Measurements from ENCODE around the gene ZSCAN18. TPM values are rescaled to one million over a fixed set of nuclear protein-coding genes. Genes with fewer than 3 reads are reported as not detected.

ZSCAN18 gene
- total RNA-seq, 1 donor from 2014 or later: 34.8 TPM

DNA sequence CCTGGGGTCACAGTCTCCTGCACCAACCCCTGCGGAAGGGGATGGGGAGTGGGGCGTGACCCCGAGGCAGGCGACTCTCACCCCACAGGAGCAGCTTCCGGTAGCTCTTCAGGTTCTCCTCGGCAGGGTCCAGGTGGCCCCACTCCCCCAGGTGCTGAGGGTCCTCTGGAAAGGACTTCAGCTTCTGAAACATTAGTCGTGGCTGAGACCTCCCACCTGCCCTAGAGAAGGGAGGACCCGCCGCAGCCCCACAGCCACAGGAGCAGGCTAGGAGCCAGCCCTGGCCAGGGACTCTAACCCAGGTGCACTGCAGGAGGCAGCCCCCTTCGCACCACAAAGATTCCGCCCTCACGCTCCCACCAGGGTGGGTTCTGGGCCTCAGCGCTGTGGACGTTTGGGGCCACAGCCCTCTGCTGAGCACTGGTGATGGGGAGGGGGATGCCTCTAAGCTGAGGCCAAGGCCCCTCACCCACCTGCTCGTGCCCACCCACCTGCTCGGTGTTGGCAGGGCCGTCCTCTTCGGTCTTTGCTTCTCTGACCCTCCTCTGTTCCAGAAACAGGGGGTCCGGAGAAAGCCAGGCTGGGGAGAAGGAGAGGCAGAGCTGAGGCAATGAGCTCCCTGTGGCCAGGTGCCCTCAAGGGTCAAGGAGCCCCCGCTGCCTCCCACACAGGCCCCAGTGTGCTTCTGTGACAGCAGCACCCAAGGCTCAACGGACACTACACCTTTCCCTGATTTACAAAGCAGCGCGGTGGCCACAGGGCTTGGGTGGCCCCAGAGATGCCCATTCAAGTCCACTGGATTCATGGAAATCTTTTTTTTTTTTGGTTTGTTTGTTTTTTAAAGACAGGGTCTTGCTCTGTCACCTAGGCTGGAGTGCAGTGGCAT, 11.0 kb downstream of the ZSCAN18 start:
- DNase-seq (ENCODE audit: low spot score): no peak

DNA sequence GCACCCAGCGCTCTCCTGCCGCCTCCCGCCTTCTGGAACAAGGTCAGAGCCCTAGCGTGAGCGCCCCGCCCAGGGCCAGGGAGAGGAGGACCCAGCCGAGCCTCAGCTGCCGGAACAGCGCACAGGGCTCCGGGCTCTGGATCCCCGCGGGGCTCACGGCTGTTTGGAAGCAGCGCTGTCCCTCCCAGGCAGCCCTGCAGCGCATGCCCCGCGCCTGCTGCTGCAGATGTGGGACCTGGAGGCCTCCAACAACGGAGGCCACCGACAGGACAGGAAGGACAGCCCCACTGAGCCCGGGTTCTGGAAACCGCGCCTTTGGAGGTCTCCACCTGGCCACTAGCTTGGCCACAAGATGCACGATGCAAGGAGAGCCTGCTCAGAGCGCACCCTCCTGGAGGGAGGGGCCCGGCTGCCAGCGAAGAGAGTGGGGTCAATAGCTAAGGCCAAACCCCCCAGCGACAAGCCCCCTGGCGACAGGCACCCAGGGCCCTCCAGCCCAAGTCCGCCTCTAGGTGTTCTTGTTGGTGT, 12.6 kb downstream of the ZSCAN18 start:
- no peak for DNase-seq (ENCODE audit: low spot score)

DNA sequence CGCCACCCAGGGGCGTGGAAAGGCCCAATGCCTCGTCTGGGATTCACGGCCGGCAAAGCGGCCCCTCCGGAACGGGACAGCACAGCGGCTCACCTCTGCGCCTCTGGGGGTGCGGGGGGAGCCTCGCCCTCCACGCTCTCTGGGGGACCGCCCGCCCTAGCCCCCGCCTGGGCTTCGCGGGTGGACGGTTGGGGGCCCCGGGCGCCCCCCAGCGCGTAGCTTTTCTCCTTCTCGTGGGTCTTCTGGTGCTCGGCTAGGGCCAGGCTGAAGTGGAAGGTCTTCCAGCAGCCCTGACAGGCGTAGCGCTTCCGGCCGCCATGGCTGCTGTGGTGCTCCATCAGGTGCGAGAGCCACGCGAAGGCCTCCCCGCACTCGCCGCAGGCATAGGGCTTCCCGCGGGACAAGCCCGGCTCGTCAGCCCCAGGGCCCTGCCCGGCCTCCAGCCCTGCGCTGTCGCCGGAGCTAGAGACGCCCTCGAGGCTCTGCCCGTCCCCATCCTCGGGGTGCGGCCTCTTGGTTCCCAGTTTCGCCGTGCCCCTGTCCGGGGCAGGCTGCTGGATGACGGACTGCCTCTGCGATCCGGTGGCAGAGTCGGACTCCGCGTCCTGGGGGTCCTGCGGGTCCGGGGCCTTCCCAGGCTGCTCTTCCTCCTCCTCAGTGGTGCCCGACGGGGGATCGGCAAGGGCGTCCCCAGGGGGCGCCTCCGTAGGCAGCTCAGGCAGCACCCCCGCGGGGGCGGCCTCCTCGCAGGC, 13.3 kb downstream of the ZSCAN18 start:
- no peak for DNase-seq (ENCODE audit: low spot score)

DNA sequence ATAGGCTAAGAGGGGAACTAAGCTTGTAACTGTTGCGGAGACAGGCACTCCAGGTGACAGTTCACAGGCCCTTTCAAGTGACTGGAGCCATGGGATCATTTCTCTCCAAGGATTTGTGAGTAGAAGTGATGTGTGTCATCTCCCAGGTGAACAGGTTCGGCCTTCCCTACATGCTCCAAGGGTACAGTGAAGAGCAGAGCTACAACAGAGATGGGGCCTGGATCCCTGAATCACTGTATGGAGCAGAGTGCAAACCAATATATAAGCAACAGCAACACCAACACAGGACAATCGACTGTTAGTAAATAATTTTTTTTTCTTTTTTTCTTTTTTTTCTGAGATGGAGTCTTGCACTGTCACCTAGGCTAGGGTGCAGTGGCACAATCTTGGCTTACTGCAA, 15.0 kb downstream of the ZSCAN18 start:
- no peak for DNase-seq (ENCODE audit: low spot score)

DNA sequence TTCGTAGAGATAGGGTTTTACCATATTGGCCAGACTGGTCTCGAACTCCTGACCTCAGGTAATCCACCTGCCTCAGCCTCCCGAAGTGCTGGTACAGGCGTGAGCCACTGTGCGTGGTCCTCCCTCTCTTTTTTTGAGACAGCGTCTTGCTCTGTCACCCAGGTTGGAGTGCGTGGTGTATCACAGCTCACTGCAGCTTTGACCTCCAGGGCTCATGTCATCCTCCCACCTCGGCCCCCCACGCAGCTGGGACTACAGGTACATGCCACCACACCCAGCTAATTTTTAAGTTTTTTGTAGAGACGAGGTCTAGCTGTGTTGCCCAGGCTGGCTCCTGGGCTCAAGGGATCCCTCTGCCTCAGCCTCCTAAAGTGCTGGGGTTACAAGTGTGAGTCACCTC, 18.2 kb downstream of the ZSCAN18 start:
- DNase-seq (ENCODE audit: low spot score): no peak

DNA sequence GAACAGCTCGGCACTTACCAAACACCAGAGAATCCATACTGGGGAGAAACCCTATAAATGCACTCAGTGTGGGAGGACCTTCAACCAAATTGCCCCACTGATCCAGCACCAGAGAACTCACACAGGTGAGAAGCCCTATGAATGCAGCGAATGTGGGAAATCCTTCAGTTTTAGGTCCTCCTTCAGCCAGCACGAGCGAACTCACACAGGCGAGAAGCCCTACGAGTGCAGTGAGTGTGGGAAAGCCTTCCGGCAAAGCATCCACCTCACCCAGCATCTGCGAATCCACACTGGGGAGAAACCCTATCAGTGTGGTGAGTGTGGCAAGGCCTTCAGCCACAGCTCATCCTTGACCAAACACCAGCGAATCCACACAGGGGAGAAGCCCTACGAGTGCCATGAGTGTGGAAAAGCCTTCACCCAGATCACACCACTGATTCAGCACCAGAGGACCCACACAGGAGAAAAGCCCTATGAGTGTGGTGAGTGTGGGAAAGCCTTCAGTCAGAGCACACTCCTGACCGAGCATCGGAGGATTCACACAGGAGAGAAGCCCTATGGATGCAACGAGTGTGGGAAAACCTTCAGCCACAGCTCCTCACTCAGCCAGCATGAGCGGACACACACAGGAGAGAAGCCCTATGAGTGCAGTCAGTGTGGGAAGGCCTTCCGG, 30.7 kb downstream of the ZSCAN18 start:
- no peak for DNase-seq (ENCODE audit: low spot score)

DNA sequence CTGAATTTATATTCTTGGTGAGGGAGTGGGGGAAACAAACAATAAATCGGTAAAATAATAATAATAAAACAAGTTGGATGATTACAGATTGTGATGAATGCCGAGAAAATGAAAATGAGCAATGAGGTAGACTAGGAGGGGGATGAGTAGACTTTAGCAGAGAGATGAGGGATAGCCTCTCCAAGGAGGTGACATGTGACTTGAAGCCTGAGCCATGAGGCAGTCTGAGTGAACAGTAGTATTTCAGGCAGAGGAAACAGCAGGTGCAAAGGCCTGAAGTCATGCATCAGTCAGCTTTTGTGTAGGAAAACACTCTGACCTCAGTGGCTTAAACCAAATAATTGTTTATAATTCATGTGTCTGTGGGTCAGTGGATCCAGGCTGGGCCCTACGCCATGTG, 34.3 kb downstream of the ZSCAN18 start:
- no peak for DNase-seq (ENCODE audit: low spot score)

DNA sequence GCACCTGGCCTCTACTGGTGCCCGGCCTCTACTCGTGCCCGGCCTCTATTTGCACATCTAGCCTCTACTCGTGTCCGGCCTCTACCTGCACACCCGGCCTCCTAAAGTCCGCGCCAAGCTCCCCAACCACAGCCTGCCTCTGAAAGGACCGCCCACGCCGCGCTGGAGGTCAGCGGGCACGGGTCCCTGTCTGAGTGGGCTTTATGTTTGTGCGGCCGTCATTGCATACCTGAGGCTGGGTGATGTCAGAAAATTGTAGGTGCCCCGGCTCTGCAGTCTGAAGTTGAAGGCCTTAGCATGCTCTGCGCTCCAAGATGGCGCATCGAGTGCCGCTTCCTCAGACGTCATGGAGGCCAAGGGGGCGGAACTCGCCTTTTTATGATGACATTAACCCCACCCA, 37.8 kb downstream of the ZSCAN18 start:
- DNase-seq (ENCODE audit: low spot score): no peak

DNA sequence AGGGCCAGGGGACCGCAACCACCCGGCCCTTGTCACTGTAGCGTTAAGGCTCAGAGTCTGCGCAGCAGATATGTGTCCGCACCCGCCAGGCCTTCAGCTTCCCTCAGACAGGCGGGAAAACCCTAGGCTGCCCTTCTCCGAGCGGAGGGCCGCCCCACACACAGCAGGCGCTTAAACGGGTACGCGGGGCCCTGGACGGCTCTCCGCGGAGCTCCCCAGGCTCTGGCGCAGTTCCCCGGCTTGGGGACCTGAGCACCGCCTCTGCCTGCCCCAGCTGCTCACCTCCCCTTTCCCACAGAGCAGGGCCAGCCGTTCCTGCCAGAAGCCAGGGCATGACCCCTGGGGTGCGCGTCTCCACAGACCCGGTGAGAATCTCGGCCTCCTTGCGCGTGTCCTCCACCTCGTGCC, 38.4 kb downstream of the ZSCAN18 start:
- DNase-seq (ENCODE audit: low spot score): no peak

DNA sequence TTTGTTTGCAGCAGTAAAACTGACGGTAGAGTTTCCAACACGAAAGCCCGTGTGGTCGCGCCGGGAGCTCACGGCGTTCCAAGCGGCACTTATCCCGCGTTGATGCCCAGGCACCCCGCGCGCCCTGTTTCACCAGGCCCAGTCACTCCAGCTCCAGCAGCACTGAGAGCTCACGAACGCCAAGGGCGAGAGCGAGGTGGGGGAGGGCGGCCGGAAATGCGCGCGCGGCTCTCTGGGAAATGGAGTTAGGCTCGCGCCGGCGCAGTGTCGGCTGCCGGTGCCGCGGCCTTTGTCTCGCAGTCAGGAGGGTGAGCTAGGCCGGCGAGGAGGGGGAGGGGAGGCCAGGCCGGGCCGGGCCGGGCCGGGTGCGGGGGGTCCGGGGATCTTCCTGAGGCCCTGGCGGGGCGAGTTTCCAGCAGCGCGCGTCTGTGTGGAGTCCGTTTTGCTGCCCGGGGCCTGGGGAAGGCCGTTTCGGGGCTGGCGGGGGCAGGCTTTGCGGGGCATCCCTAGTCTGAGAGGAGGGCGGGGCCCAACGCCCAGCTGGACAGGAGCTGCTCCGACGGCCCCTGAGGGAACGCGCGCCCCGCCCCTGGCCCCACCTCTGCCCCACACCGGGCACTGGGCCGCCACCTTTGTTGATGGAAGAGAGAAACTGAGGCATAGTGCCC, 38.9 kb downstream of the ZSCAN18 start, which contains the start of gene ZNF135:
TSS of gene ZNF135 (plus strand) at position 280 of the 668 bp plus-strand sequence. CDS start 721 bp downstream, outside the sequence.
- peak; percentile 96 for DNase-seq (ENCODE audit: low spot score)

DNA sequence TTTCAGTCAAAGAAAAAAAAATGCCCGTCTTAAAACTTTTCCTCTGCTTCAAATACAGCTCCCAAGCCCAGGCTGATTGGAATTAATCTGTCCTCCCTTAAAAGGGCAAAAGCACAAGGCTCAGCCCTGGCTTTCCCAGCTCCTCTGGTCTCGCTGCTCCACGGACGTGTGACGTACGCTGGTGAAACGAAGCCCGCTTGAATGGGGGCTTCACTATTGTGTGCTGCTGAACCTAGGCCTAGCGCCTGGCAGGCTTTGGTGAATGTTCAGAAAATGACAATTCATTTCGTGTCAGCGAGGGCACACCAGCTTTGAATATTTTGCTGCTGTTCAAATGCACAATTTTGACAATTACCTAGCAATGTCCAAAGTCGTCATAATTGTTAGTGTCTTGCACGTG, 39.6 kb downstream of the ZSCAN18 start:
- DNase-seq (ENCODE audit: low spot score): no peak

DNA sequence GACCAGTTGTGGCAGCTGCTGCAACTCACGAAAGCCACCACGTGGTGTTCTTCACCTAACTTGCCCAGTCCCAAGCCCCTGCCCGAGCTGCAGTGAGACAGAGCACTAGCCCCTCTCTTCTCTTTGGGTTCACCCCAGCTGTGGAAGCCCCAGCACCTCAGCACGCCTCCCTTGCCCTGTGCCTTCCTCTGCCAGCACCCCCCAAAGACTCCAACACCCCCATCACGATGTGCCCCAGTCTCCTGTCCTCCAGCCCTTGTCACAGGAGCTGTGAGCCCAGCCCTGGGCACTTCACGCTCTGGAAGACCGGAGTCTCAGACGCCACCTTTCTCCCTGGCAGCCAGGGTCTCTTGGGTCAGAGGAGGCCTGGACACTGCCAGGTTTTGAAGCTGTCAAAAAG, 41.2 kb downstream of the ZSCAN18 start:
- DNase-seq (ENCODE audit: low spot score): no peak

DNA sequence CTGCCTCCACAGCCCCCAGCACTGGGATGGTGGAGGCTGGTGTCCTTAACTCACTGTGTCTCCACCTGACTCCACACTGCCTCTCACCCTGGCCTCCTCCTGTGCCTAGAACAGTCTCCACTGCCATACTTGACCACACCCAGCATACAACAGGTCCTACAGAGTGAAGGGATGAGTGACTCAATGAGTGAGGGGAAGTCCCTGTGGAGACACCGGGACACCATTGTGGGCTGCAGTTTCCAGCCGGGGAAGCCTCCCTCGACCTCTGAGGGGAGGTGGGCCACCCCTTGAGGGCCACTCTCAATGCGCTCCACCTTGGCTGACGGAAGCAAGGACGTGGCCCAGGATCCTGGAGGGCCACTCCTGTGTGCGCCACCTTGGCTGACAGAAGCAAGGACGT, 41.8 kb downstream of the ZSCAN18 start:
- no peak for DNase-seq (ENCODE audit: low spot score)

DNA sequence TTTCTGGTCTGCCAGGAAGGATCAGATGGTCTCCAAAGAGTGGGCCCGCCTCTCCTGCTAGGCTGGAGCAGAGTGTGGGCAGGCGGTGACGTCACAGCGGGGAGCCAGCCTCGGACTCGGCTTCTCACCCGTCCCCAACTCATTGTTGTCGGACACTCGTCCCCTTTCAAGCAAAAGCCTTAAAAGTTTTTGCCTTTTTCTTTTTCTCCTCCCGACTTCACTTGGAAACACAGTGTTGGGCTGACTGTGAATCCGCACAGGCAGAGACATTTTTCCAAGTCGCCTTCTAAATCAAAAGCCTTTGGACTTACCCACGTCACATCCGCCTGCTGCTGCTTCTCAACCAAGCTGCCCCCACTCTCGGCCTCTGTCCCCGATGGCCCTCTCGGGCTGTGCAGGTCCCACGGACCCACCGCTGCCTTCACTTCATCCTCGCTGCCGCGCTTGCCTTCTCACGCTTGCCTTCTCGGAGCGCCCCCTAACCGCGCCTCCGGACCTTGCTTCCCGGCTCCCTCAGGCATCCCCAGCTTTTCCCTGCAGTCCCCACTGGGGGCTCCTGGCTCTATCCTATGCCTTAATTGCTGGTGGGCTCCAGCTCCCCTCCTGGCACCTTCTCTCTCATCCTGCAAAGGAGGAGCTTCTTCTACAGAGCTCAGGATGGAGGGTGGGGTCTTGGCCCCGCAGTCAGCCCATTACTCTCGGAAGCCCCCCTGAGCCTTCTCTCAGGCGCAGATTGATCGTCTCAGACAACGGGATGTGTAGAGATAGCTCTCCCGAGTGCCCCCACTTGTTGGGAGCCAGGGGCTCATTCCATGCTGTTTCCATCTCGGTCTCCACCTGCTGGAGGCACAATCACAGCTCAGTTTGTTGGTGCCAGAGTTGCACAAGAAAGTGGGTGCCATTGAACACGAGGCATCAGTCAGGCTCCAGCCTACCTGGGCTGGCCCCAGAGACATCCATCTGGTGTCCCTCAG, 42.8 kb downstream of the ZSCAN18 start:
- no peak for DNase-seq (ENCODE audit: low spot score)

DNA sequence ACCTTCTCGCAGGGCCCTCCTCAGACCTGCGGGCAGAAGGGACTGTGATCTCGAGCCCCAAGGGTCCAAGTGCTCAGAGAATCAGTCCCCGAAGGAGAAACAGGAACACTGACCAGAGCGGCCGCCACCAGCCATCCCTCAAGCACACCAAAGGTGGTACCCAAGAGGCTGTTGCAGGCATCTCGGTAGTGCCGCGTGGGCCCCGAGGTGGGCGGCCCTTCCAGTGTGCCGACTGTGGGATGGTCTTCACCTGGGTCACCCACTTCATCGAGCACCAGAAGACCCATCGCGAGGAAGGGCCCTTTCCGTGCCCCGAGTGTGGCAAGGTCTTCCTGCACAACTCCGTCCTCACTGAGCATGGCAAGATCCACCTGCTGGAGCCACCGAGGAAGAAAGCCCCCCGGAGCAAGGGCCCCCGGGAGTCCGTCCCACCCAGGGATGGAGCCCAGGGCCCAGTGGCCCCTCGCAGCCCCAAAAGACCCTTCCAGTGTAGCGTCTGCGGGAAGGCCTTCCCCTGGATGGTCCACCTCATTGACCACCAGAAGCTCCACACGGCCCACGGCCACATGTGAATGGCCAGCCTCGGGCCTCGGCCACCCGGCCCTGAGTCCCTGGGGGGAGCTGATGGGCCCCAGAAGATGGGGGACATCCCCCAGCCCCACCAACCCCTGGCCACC, 44.4 kb downstream of the ZSCAN18 start:
- DNase-seq (ENCODE audit: low spot score): no peak

DNA sequence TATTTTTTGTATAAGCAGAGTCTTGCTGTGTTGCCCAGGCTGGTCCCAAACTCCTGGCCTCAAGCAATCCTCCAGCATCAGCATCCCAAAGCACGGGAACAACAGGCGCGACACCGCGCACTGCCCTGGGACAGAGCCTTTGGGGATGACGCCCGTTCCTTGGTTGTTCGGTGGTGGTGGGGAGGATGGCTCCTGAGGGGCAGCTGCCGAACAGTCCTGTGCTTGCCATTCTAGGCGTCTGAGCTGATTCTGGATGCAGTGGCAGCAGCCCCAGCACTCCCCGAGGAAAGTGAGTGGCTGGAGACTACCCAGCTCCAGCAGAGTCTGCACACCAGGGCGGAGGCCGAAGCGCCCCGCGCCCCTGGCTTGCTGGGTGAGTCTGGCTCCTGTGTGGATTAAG, 45.8 kb downstream of the ZSCAN18 start:
- DNase-seq (ENCODE audit: low spot score): no peak

DNA sequence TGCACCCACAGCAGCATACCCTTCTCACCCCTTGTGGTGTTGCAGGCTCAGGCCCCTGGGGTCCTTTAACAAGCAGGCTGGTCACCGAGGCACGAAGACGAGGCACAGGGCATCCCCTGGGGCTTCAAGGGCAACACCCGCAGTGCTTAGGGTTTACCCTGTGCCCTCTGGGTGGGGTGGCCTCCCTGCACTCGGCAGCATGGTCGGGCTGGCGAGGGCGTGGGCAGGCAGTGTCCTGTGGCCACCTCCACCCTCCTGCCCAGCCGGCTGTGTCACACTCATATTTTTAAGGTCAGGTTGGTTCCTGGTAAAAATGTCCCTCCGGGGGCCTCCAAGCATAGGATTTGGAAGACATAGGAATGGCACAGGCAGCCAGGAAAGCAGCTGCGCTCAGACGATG, 50.4 kb downstream of the ZSCAN18 start:
- DNase-seq (ENCODE audit: low spot score): no peak

DNA sequence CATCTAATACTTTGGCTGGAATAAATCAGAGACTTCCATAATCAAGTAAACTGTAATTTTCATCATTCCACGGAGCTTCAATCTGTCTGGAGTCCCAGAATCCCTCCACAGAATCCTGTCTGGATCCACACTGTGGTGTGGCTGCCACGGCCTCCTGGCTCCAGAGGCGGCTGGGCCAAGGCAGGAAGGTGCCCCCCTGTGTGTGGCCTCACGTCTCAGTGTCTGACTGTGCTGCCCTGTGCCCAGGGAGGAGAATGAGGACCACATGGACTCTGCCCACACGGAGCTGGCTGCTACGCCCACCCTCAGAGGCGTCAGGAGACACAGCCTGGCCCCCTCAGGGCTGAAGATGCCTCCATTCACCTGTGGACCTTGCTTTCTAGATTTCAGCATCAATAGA, 51.2 kb downstream of the ZSCAN18 start:
- DNase-seq (ENCODE audit: low spot score): no peak

DNA sequence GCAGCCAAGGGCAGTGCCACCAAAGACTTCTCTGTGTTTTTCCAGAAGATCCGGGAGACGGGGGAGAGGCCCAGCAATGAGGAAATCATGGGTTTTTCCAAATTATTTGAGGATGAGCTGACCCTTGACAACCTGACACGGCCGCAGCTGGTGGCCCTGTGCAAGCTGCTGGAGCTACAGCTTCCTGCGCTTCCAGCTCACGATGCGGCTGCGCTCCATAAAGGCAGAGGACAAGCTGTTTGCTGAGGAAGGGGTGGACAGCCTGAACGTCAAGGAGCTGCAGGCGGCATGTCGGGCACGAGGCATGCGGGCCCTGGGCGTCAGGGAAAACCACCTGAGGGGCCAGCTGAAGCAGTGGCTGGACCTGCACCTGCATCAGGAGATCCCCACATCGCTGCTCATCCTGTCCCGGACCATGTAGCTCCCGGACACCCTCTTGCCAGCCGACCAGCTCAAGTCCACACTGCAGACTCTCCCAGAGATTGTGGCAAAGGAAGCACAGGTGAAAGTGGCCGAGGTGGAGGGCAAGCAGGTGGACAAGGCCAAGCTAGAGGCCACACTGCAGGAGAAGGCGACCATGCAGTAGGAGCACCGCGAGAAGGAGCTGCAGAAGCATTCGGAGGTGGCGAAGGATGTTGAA, 52.5 kb downstream of the ZSCAN18 start:
- no peak for DNase-seq (ENCODE audit: low spot score)
